Caco-2 (cell line): ENCODE results near the gene STYK1. TPM values are rescaled to one million over a fixed set of nuclear protein-coding genes. Genes with fewer than 3 reads are reported as not detected.

Source experiments
- BruUV-seq: library from RNA; stranded (reverse); fragments of 400-500 nt; replicated peaks from 2 replicates; lab custom pipeline; 2021; lab: Mats Ljungman, UMichigan
- CTCF ChIA-PET: fragments of 300-600 bp; sonication (Branson Sonifier 250); formaldehyde crosslinking; loops from one replicate; lab custom pipeline; 2022; ENCODE audit warnings: antibody characterized with exemption; lab: Charles Lee
- POLR2A ChIA-PET: fragments of 300-600 bp; sonication (Branson Sonifier 250); formaldehyde crosslinking; loops from one replicate; lab custom pipeline; 2022; ENCODE audit warnings: antibody characterized with exemption; lab: Charles Lee
- DNase-seq, 2 experiments: peaks; one replicate each; pipeline versions ENCODE4 v3.0.0 to v3.0.0-alpha.2; 2020 to 2022
- H3K27me3 ChIP-seq: replicated peaks from 2 replicates; pipeline ENCODE4 v1.6.0; 2011; ENCODE audit warnings: low read length; ENCODE audit not compliant: control insufficient read depth, insufficient read depth
- H3K36me3 ChIP-seq: 2 replicates; pipeline ENCODE4 v1.5.1; 2011; ENCODE audit warnings: low read length; ENCODE audit not compliant: control insufficient read depth, insufficient read depth
- H3K4me1 ChIP-seq: fragments of 250-450 bp; sonication (Bioruptor Pico); 2 replicates; pipeline ENCODE4 v1.5.1; 2020; ENCODE audit warnings: mild to moderate bottlenecking
- H3K4me3 ChIP-seq: 2 replicates; pipeline ENCODE4 v1.5.1; 2011; ENCODE audit warnings: low read depth, mild to moderate bottlenecking, control low read depth, low read length
- H3K9me3 ChIP-seq: fragments of 250-450 bp; sonication (Bioruptor Pico); 2 replicates; pipeline ENCODE4 v1.5.1; 2020; ENCODE audit warnings: mild to moderate bottlenecking, moderate library complexity
- H3K27ac Mint-ChIP-seq: one replicate; pipeline ENCODE4 v1.8.0; 2022; ENCODE audit warnings: mixed read lengths; ENCODE audit not compliant: unreplicated experiment
- H3K27me3 Mint-ChIP-seq: one replicate; pipeline ENCODE4 v1.8.0; 2022; ENCODE audit warnings: mixed read lengths; ENCODE audit not compliant: insufficient read depth, unreplicated experiment
- H3K36me3 Mint-ChIP-seq: one replicate; pipeline ENCODE4 v1.8.0; 2022; ENCODE audit warnings: mild to moderate bottlenecking, mixed read lengths; ENCODE audit not compliant: insufficient read depth, unreplicated experiment
- H3K4me1 Mint-ChIP-seq: one replicate; pipeline ENCODE4 v1.8.0; 2022; ENCODE audit warnings: low read depth, mixed read lengths; ENCODE audit not compliant: unreplicated experiment
- H3K4me3 Mint-ChIP-seq: one replicate; pipeline ENCODE4 v1.8.0; 2022; ENCODE audit warnings: mild to moderate bottlenecking, moderate library complexity, mixed read lengths; ENCODE audit not compliant: unreplicated experiment
- H3K9me3 Mint-ChIP-seq: one replicate; pipeline ENCODE4 v1.8.0; 2022; ENCODE audit warnings: mixed read lengths; ENCODE audit not compliant: unreplicated experiment
- CTCF ChIP-seq, 2 experiments: fragments of 200-600 bp in 1 of 2; IDR thresholded peaks; 1 replicate in 1 of 2; 2 replicates in 1 of 2; pipeline versions ENCODE4 v1.5.1 to v1.8.0; 2011 to 2022; ENCODE audit warnings: antibody characterized with exemption in 1 of 2, control low read depth in 1 of 2, inconsistent platforms in 1 of 2, low read depth in 1 of 2, low read length in 1 of 2, mild to moderate bottlenecking in 1 of 2, moderate library complexity in 1 of 2; ENCODE audit not compliant: insufficient read depth in 1 of 2, severe bottlenecking in 1 of 2, unreplicated experiment in 1 of 2
- intact Hi-C: fragments of 100-400 bp; cut with micrococcal nuclease; formaldehyde crosslinking; loops from one replicate; pipeline ENCODE4 v1.10.0; 2022; ENCODE audit not compliant: unreplicated experiment
- total RNA-seq: library from RNA; stranded (reverse); gene quantifications from 2 replicates; pipeline ENCODE4 v1.2.3, GENCODE V29; 2022

Gene STYK1
- total RNA-seq, 1 experiment from 2014 or later: 4.5 TPM

GRCh38 chr12:10664499-10664898 is 9.4 kb downstream of the STYK1 start:
- BruUV-seq: no TSS peak
- no peaks in the 10 kb centered on the region for H3K4me1 Mint-ChIP-seq
- intact Hi-C loops: no loop called here
- no peak overlapping the region for H3K4me3 Mint-ChIP-seq
- ChIA-PET POLR2A (no interaction called here), CTCF (no interaction called here)
- no peaks in the 10 kb centered on the region for H3K9me3 Mint-ChIP-seq
- no peak for DNase-seq
- no peaks in the 10 kb centered on the region for H3K36me3 Mint-ChIP-seq
- Histone ChIP-seq H3K9me3 (no peaks in the 10 kb centered on the region), H3K27me3 (no peaks in the 10 kb centered on the region), H3K4me3 (no peak overlapping the region), H3K36me3 (no peaks in the 10 kb centered on the region), H3K4me1 (no peaks in the 10 kb centered on the region)
- H3K27ac Mint-ChIP-seq: no peak overlapping the region
- no peak for TF ChIP-seq CTCF (IDR thresholded peaks at IDR 0.05; ENCODE audit: insufficient read depth in 1 of 2, low read depth in 1 of 2, low read length in 1 of 2, severe bottlenecking in 1 of 2, unreplicated experiment in 1 of 2)
- peaks cover 5% of the 10 kb centered on the region for H3K27me3 Mint-ChIP-seq

- no peak for DNase-seq
- Mint-ChIP-seq H3K36me3 (no peaks in the 10 kb centered on the region), H3K9me3 (no peaks in the 10 kb centered on the region), H3K4me1 (no peaks in the 10 kb centered on the region), H3K4me3 (no peak overlapping the region), H3K27ac (no peak overlapping the region), H3K27me3 (peaks cover 2% of the 10 kb centered on the region)
- Histone ChIP-seq H3K9me3 (no peaks in the 10 kb centered on the region), H3K4me3 (no peak overlapping the region), H3K36me3 (no peaks in the 10 kb centered on the region), H3K4me1 (no peaks in the 10 kb centered on the region), H3K27me3 (no peaks in the 10 kb centered on the region)
- no peak for TF ChIP-seq CTCF (IDR thresholded peaks at IDR 0.05; ENCODE audit: insufficient read depth in 1 of 2, low read depth in 1 of 2, low read length in 1 of 2, severe bottlenecking in 1 of 2, unreplicated experiment in 1 of 2)
- ChIA-PET POLR2A (no interaction called here), CTCF (interaction anchor here (0.8 kb wide), 1 partner anchor 564 kb away, joined by 3 read pairs; no protein-coding TSS in a partner anchor)
- intact Hi-C loops: no loop called here
- BruUV-seq: no TSS peak
These were observed 10.0 kb downstream of the STYK1 start for GRCh38 chr12:10663869-10664268.

GRCh38 chr12:10661338-10661737 is 12.5 kb downstream of the STYK1 start:
- DNase-seq: no peak
- no TSS peak for BruUV-seq
- no peaks in the 10 kb centered on the region for H3K27me3 ChIP-seq
- no peaks in the 10 kb centered on the region for H3K36me3 Mint-ChIP-seq
- CTCF ChIA-PET: interaction anchor here (0.5 kb wide), 1 partner anchor 459 kb away, joined by 4 read pairs; no protein-coding TSS in a partner anchor
- POLR2A ChIA-PET: no interaction called here
- H3K27me3 Mint-ChIP-seq: no peaks in the 10 kb centered on the region
- H3K36me3 ChIP-seq: no peaks in the 10 kb centered on the region
- intact Hi-C loops: no loop called here
- no peak for TF ChIP-seq CTCF (IDR thresholded peaks at IDR 0.05; ENCODE audit: insufficient read depth in 1 of 2, low read depth in 1 of 2, low read length in 1 of 2, severe bottlenecking in 1 of 2, unreplicated experiment in 1 of 2)
- H3K4me3 ChIP-seq: no peak overlapping the region
- H3K4me1 ChIP-seq: no peaks in the 10 kb centered on the region
- H3K4me1 Mint-ChIP-seq: no peaks in the 10 kb centered on the region
- no peaks in the 10 kb centered on the region for H3K9me3 Mint-ChIP-seq
- H3K4me3 Mint-ChIP-seq: no peak overlapping the region
- H3K9me3 ChIP-seq: peaks cover 11% of the 10 kb centered on the region; the same call in 1 of the 2 replicates
- no peak overlapping the region for H3K27ac Mint-ChIP-seq
